ENCODE results near the gene ERCC6.

The ERCC6 gene

DNA sequence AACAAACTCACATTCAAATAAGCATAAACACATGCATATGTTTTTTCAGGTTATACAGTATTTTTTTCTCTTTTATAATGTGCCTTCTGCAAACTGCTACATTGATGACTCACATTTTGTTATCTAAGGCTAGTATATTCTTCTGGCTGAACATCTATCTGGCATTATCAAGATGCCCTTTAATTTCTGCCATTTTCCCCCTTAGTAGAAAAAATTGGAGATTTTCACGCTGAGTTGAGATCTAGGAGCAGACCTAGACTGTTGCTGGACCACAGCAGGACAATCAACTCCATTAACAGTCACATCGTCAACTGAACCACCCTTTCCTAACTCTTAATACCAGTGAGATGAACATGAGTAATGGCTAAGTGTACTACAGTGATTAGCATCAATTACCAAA, 41.6 kb downstream of the ERCC6 start:
- H3F3A ChIP-seq (ENCODE audit: low read depth), result no peaks in the 10 kb centered on the region
- H3K9me3 ChIP-seq (ENCODE audit: insufficient read depth, low read depth, low read length), result no peaks in the 10 kb centered on the region
- H3K27me3 ChIP-seq (ENCODE audit: insufficient read depth, low read length, poor library complexity, severe bottlenecking), result no peaks in the 10 kb centered on the region
- H3K4me1 ChIP-seq (ENCODE audit: insufficient read depth, low read length, poor library complexity, severe bottlenecking), result no peaks in the 10 kb centered on the region
- no peaks in the 10 kb centered on the region for H4K20me1 ChIP-seq (ENCODE audit: insufficient read depth, low read length, poor library complexity, severe bottlenecking)
- no peaks in the 10 kb centered on the region for H3K9me2 ChIP-seq (replicated peaks; ENCODE audit: low read depth, low read length)
- no peaks in the 10 kb centered on the region for H3K79me2 ChIP-seq (ENCODE audit: insufficient read depth, low read length)
- no peak overlapping the region for H2AFZ ChIP-seq (ENCODE audit: low read length)
- H3K4me3 ChIP-seq (ENCODE audit: low read length, poor library complexity, severe bottlenecking), result no peak overlapping the region
- TF ChIP-seq, protein P1, sequence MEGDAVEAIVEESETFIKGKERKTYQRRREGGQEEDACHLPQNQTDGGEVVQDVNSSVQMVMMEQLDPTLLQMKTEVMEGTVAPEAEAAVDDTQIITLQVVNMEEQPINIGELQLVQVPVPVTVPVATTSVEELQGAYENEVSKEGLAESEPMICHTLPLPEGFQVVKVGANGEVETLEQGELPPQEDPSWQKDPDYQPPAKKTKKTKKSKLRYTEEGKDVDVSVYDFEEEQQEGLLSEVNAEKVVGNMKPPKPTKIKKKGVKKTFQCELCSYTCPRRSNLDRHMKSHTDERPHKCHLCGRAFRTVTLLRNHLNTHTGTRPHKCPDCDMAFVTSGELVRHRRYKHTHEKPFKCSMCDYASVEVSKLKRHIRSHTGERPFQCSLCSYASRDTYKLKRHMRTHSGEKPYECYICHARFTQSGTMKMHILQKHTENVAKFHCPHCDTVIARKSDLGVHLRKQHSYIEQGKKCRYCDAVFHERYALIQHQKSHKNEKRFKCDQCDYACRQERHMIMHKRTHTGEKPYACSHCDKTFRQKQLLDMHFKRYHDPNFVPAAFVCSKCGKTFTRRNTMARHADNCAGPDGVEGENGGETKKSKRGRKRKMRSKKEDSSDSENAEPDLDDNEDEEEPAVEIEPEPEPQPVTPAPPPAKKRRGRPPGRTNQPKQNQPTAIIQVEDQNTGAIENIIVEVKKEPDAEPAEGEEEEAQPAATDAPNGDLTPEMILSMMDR (conservative IDR thresholded peaks at IDR 0.05; ENCODE audit: low read length), result no peak
- TF ChIP-seq EZH2phosphoT487 (IDR thresholded peaks at IDR 0.05; ENCODE audit: borderline replicate concordance), result no peak
- H3K4me2 ChIP-seq (ENCODE audit: low read depth, low read length, poor library complexity, severe bottlenecking), result no peak overlapping the region
- H3K36me3 ChIP-seq (ENCODE audit: insufficient read depth, low read length), result no peaks in the 10 kb centered on the region
- no peak overlapping the region for H3K9ac ChIP-seq (ENCODE audit: low read depth, low read length, poor library complexity, severe bottlenecking)

DNA sequence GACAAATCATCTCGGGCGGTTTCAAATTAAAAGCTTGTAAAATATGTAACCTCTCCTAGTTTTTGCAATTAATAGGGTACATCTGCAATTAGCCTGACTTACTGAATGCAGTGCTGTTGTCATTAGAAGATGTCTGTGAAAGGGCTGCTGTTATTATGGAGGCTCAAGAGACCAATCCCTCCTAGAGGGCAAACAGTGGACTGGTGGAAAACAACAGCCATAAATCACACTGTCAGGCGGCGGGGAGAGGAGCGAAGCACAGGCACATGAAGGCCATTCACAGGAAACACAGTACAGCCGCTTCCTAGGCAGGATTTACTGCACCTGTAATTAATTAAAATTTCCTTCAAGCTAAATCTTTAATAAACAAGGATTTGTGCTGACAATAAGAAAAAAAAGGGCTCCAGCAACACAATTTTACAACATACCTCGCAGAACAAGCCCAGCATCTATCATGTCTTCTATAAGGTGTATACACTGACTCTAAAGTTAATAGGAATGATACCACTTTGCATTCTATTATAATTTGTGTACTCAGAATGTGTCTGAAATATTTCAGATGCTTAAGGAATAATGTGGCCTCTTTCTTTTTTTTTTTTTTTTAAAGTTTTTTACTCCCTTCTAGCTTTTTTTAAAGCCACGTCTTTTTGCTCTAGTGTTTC, 50.7 kb downstream of the ERCC6 start:
- TF ChIP-seq EZH2phosphoT487 (IDR thresholded peaks at IDR 0.05; ENCODE audit: borderline replicate concordance), result no peak
- TF ChIP-seq, protein P1 (conservative IDR thresholded peaks at IDR 0.05; ENCODE audit: low read length), result no peak
- no peak overlapping the region for H3K4me3 ChIP-seq (ENCODE audit: low read length, poor library complexity, severe bottlenecking)
- H3K4me2 ChIP-seq (ENCODE audit: low read depth, low read length, poor library complexity, severe bottlenecking), result no peak overlapping the region
- H3K36me3 ChIP-seq (ENCODE audit: insufficient read depth, low read length), result 0 out of 2 replicates have a peak, but pooled peaks cover under 1% of the 10 kb centered on the region
- H3K79me2 ChIP-seq (ENCODE audit: insufficient read depth, low read length), result no peaks in the 10 kb centered on the region
- H4K20me1 ChIP-seq (ENCODE audit: insufficient read depth, low read length, poor library complexity, severe bottlenecking), result no peaks in the 10 kb centered on the region
- H3K9me2 ChIP-seq (replicated peaks; ENCODE audit: low read depth, low read length), result no peaks in the 10 kb centered on the region
- H3K27me3 ChIP-seq (ENCODE audit: insufficient read depth, low read length, poor library complexity, severe bottlenecking), result no peaks in the 10 kb centered on the region
- no peak overlapping the region for H2AFZ ChIP-seq (ENCODE audit: low read length)
- no peak overlapping the region for H3K9ac ChIP-seq (ENCODE audit: low read depth, low read length, poor library complexity, severe bottlenecking)
- no peaks in the 10 kb centered on the region for H3K9me3 ChIP-seq (ENCODE audit: insufficient read depth, low read depth, low read length)
- no peaks in the 10 kb centered on the region for H3K4me1 ChIP-seq (ENCODE audit: insufficient read depth, low read length, poor library complexity, severe bottlenecking)
- H3F3A ChIP-seq (ENCODE audit: low read depth), result no peaks in the 10 kb centered on the region

DNA sequence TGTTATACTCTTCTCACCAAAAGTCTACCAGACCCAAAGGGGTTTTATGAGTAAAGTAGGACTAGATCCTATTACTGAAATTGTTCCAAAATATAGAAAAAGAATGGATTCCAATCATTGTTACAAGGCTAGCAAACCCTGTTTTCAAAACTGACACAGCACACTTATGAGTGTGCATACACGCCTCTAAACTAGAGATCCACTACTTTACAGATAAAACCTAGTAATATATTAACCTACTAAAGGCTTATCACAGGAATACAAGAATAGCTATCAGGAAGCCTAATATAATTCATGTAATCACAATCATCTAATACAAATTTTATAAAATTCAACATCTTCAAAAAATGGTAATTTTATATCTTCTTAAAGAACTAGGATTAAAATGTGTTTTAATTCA, 52.2 kb downstream of the ERCC6 start:
- Histone ChIP-seq H3K9me2 (replicated peaks; ENCODE audit: low read depth, low read length) (no peaks in the 10 kb centered on the region), H3K79me2 (ENCODE audit: insufficient read depth, low read length) (no peaks in the 10 kb centered on the region), H3K27me3 (ENCODE audit: insufficient read depth, low read length, poor library complexity, severe bottlenecking) (no peaks in the 10 kb centered on the region), H3K4me2 (ENCODE audit: low read depth, low read length, poor library complexity, severe bottlenecking) (no peak overlapping the region), H3K36me3 (ENCODE audit: insufficient read depth, low read length) (peaks cover 12% of the 10 kb centered on the region; the same call in 1 of the 2 replicates), H3K9me3 (ENCODE audit: insufficient read depth, low read depth, low read length) (no peaks in the 10 kb centered on the region), H3F3A (ENCODE audit: low read depth) (no peaks in the 10 kb centered on the region), H3K9ac (ENCODE audit: low read depth, low read length, poor library complexity, severe bottlenecking) (no peak overlapping the region), H4K20me1 (ENCODE audit: insufficient read depth, low read length, poor library complexity, severe bottlenecking) (no peaks in the 10 kb centered on the region), H3K4me1 (ENCODE audit: insufficient read depth, low read length, poor library complexity, severe bottlenecking) (no peaks in the 10 kb centered on the region), H3K4me3 (ENCODE audit: low read length, poor library complexity, severe bottlenecking) (no peak overlapping the region), H2AFZ (ENCODE audit: low read length) (no peak overlapping the region)
- TF ChIP-seq, protein P1 (conservative IDR thresholded peaks at IDR 0.05; ENCODE audit: low read length), result no peak
- TF ChIP-seq EZH2phosphoT487 (IDR thresholded peaks at IDR 0.05; ENCODE audit: borderline replicate concordance), result no peak
